ENCODE data around the gene KRT86. TPM values are rescaled to one million over a fixed set of nuclear protein-coding genes. Genes with fewer than 3 reads are reported as not detected.

Gene KRT86
- total and polyA plus RNA-seq, 7 donors = 0.25 to 0.60 TPM; not detected in 5

DNA sequence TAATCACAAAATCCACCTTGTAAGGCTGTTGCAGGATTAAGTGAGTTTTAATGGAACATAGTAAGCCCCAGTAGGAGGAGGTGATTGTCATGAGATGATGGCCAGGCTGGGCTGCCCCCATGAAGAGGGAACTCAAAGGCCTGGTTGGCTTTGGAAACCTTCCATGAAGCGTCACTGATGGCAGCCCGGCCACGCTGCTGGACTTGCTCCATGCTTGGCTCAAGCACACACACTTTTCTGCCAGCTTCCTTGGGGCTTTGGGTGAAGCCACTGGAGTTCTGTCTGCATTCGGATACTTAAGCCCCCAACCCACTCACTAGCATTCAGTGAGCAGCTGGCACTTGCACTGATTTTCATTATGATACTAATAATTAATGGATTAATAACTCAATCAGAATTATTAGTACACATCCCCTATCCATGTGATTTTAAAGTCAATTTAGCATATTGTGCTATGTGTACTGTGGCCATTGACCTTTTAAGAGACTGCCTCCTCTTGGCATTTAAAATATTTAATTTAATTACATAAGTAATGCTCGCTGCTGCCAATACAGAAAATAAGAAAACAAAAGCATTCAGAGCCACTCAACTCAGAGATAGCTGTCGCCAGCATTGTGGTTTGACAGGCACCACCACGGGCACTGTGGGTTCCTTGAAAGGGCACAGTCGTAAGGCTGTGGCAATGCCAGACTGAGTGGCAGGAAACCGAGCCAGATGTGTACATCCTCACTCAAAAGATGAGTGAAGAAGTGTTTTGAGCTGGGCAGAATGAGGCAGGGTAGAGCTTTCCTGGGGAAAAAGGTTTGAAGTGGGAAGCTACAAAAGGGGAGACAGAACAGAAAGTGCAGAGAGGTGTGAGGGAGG, 77.0 kb downstream of the KRT86 start:
- Histone ChIP-seq H3K4me3 (no peak overlapping the region), H3K27ac (no peak overlapping the region), H3K4me1 (peaks cover 0 to 3% (median 0%) of the 10 kb centered on the region in 4 donors), H3K27me3 (no peaks in the 10 kb centered on the region), H3K36me3 (no peaks in the 10 kb centered on the region), H3K9me3 (no peaks in the 10 kb centered on the region)
- intact Hi-C loops (cut with DNase I) = no loop called here
- no peak for DNase-seq
- WGBS, 2 donors = 59 to 66% methylated on average over 9 of the region's 9 CpGs
- TF ChIP-seq POLR2A (IDR thresholded peaks at IDR 0.05) (no peak), POLR2AphosphoS5 (IDR thresholded peaks at IDR 0.05) (no peak), EP300 (IDR thresholded peaks at IDR 0.05) (no peak)
- TF ChIP-seq, protein P1, sequence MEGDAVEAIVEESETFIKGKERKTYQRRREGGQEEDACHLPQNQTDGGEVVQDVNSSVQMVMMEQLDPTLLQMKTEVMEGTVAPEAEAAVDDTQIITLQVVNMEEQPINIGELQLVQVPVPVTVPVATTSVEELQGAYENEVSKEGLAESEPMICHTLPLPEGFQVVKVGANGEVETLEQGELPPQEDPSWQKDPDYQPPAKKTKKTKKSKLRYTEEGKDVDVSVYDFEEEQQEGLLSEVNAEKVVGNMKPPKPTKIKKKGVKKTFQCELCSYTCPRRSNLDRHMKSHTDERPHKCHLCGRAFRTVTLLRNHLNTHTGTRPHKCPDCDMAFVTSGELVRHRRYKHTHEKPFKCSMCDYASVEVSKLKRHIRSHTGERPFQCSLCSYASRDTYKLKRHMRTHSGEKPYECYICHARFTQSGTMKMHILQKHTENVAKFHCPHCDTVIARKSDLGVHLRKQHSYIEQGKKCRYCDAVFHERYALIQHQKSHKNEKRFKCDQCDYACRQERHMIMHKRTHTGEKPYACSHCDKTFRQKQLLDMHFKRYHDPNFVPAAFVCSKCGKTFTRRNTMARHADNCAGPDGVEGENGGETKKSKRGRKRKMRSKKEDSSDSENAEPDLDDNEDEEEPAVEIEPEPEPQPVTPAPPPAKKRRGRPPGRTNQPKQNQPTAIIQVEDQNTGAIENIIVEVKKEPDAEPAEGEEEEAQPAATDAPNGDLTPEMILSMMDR (IDR thresholded peaks at IDR 0.05) = no peak

DNA sequence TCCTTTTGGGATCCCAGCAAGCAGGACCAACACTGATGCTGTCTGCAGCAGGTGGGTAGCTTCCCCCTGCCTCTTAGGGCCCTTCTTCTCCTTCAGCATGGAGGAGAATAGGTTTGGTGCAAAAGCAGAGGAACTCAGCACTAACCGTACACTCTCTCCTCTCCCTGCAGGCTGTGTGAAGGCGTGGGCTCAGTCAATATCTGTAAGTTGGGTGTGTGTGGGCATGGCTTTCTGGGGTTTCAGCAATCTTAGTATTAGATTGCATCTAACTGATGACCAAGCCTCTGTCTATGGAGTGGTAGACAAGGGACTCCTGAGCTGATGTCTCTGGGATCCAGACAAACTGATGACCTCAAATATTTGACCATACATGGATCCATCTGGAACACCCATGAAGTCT, 78.5 kb downstream of the KRT86 start:
- intact Hi-C loops (cut with DNase I) = no loop called here
- H3K4me1 ChIP-seq = peaks cover 0 to 3% (median 0%) of the 10 kb centered on the region in 4 donors
- no peak overlapping the region for H3K27ac ChIP-seq
- WGBS, 2 donors = 72 to 82% methylated on average over 2 of the region's 2 CpGs
- H3K36me3 ChIP-seq = no peaks in the 10 kb centered on the region
- no peaks in the 10 kb centered on the region for H3K9me3 ChIP-seq
- DNase-seq = no peak
- TF ChIP-seq POLR2A (IDR thresholded peaks at IDR 0.05) (no peak), EP300 (IDR thresholded peaks at IDR 0.05) (no peak), POLR2AphosphoS5 (IDR thresholded peaks at IDR 0.05) (no peak)
- TF ChIP-seq, protein P1 (IDR thresholded peaks at IDR 0.05) = no peak
- H3K27me3 ChIP-seq = no peaks in the 10 kb centered on the region
- H3K4me3 ChIP-seq = no peak overlapping the region

DNA sequence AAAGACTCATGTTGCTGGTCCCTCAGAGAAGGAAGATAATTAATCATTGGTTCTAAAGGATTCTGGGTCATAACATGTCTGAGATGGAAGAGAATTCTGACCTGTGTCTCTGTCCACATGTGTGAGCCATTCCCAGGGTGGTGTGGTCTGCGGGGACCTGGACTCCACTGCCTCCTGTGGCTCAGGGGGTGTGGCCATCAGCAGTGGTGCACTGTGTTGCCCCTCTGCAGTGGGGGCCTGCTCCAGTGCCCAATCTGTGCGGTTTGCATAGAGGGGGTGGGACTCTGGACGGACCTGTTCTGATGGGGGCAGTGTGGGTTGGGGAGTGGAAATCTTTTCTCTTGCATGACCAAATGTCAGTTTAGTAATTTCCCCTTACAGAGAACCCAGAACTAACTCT, 79.3 kb downstream of the KRT86 start:
- no peak for DNase-seq
- intact Hi-C loops (cut with DNase I) = no loop called here

DNA sequence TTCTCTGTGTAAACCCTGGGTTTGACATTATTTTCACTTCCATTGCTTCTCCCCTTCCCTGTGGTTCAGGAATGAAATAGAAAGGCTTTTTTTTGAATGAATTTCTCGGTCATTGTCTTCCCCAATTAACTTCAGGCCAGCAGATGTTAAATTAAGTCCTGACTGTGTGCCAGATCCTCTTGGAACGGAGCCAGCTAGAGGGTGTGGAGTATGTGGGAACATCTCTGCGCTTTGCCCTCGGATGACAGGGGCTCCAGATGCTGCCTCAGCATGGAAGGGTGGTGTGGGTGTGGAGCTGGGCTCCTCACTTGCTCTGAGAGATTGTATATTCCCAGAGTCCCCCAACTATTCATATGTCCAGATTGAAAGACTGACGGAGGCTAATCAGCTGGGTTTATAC, 79.8 kb downstream of the KRT86 start:
- intact Hi-C loops (cut with DNase I) = no loop called here

More for the DNA sequence above, 79.3 kb downstream of the KRT86 start:
- Histone ChIP-seq H3K36me3 (no peaks in the 10 kb centered on the region), H3K27me3 (no peaks in the 10 kb centered on the region), H3K27ac (no peak overlapping the region), H3K4me1 (peaks cover 0 to 3% (median 0%) of the 10 kb centered on the region in 4 donors), H3K9me3 (no peaks in the 10 kb centered on the region), H3K4me3 (no peak overlapping the region)
- 41 to 69% methylated on average over 3 of the region's 3 CpGs for WGBS, 2 donors
- TF ChIP-seq, protein P1 (IDR thresholded peaks at IDR 0.05) = no peak
- no peak for TF ChIP-seq POLR2AphosphoS5 (IDR thresholded peaks at IDR 0.05)
- TF ChIP-seq POLR2A (IDR thresholded peaks at IDR 0.05) = no peak
- no peak for TF ChIP-seq EP300 (IDR thresholded peaks at IDR 0.05)

More for the DNA sequence above, 79.8 kb downstream of the KRT86 start:
- Histone ChIP-seq H3K4me1 (peaks cover 0 to 3% (median 0%) of the 10 kb centered on the region in 4 donors), H3K4me3 (no peak overlapping the region), H3K27me3 (no peaks in the 10 kb centered on the region), H3K27ac (no peak overlapping the region), H3K9me3 (no peaks in the 10 kb centered on the region), H3K36me3 (no peaks in the 10 kb centered on the region)
- TF ChIP-seq POLR2A (IDR thresholded peaks at IDR 0.05) (no peak), EP300 (IDR thresholded peaks at IDR 0.05) (no peak), POLR2AphosphoS5 (IDR thresholded peaks at IDR 0.05) (no peak)
- TF ChIP-seq, protein P1 (IDR thresholded peaks at IDR 0.05) = no peak
- DNase-seq = no peak
- WGBS, 2 donors = 10 to 43% methylated on average over 5 of the region's 5 CpGs
